CD4-positive, alpha-beta T cell treated with Interleukin-15 for 1 hour (primary cell): ENCODE data around the gene SERPING1.

Experiments
- DNase-seq: peaks from one replicate; pipeline ENCODE4 v3.0.0-alpha.2; 2020

The SERPING1 gene

GRCh38 chr11:57597461-57597915, at the start of gene SERPING1:
Gene SERPING1, plus strand, starts transcription at chr11:57597685. Its CDS starts 586 bp downstream, at chr11:57598271.
- DNase-seq: no peak

- peak; percentile 37 for DNase-seq
These were observed 49.6 kb upstream of the SERPING1 start for GRCh38 chr11:57547854-57548377.

GRCh38 chr11:57549983-57550382, 47.5 kb upstream of the SERPING1 start:
- no peak for DNase-seq

- no peak for DNase-seq
These were observed 45.5 kb upstream of the SERPING1 start for GRCh38 chr11:57551941-57552340.

- no peak for DNase-seq
These were observed 45.0 kb upstream of the SERPING1 start for GRCh38 chr11:57552479-57552878.

- no peak for DNase-seq
These were observed 42.1 kb upstream of the SERPING1 start for GRCh38 chr11:57555393-57555792.

GRCh38 chr11:57556041-57556440, 41.4 kb upstream of the SERPING1 start:
- no peak for DNase-seq

GRCh38 chr11:57560146-57560545, 37.3 kb upstream of the SERPING1 start:
- no peak for DNase-seq

- no peak for DNase-seq
These were observed 34.9 kb upstream of the SERPING1 start for GRCh38 chr11:57562596-57562995.

GRCh38 chr11:57566005-57566904, 31.2 kb upstream of the SERPING1 start:
- DNase-seq: no peak

- no peak for DNase-seq
These were observed 30.5 kb upstream of the SERPING1 start for GRCh38 chr11:57566905-57567514.

GRCh38 chr11:57567515-57568329, 29.8 kb upstream of the SERPING1 start, which contains the start of gene UBE2L6:
Gene UBE2L6, minus strand, starts transcription at chr11:57567672. Its CDS starts 61 bp downstream, at chr11:57567611.
- DNase-seq: peak; percentile 44

GRCh38 chr11:57568330-57568766, 29.1 kb upstream of the SERPING1 start:
- peak; percentile 84 for DNase-seq

- DNase-seq: no peak
These were observed 25.9 kb upstream of the SERPING1 start for GRCh38 chr11:57571606-57572005.

- no peak for DNase-seq
These were observed 23.4 kb upstream of the SERPING1 start for GRCh38 chr11:57574061-57574460.

GRCh38 chr11:57584341-57584740, 13.1 kb upstream of the SERPING1 start:
- no peak for DNase-seq

GRCh38 chr11:57585301-57585700, 12.2 kb upstream of the SERPING1 start:
- DNase-seq: no peak

GRCh38 chr11:57586711-57587245, 10.7 kb upstream of the SERPING1 start:
- DNase-seq: no peak

- no peak for DNase-seq
These were observed 9.3 kb upstream of the SERPING1 start for GRCh38 chr11:57588046-57588710.

- DNase-seq: no peak
These were observed 1.1 kb upstream of the SERPING1 start for GRCh38 chr11:57596266-57596885.
